Keratinocyte (primary cell): Measurements from ENCODE around the gene WRAP73. TPM values are rescaled to one million over a fixed set of nuclear protein-coding genes. Genes with fewer than 3 reads are reported as not detected.

Experiments used
- DNase-seq: peaks from one replicate; pipeline ENCODE4 v3.0.0-alpha.2; 2011; ENCODE audit warnings: low read depth, missing footprints, low spot score
- FAIRE-seq: peaks from 2 replicates; lab custom pipeline; 2011; peaks lifted over from hg19 to GRCh38; lab: Jason Lieb, UNC
- H2AFZ ChIP-seq: 2 replicates; pipeline ENCODE4 v1.6.0; 2012; ENCODE audit warnings: low read length, control low read depth, inconsistent platforms; ENCODE audit not compliant: control insufficient read depth
- H3K27ac ChIP-seq: 2 replicates; pipeline ENCODE4 v1.5.1; 2011; ENCODE audit warnings: low read length; ENCODE audit not compliant: control insufficient read depth, insufficient read depth
- H3K27me3 ChIP-seq: 3 replicates; pipeline ENCODE4 v1.6.0; 2011; ENCODE audit warnings: low read length; ENCODE audit not compliant: control insufficient read depth, insufficient read depth; ENCODE audit errors: extremely low read depth
- H3K36me3 ChIP-seq, 2 experiments: 2 replicates in 1 of 2; 3 replicates in 1 of 2; pipeline ENCODE4 v1.5.1; 2011; ENCODE audit warnings: low read length in 2 of 2, mild to moderate bottlenecking in 1 of 2; ENCODE audit not compliant: control insufficient read depth in 2 of 2, insufficient read depth in 2 of 2; ENCODE audit errors: extremely low read depth in 1 of 2
- H3K4me1 ChIP-seq: 3 replicates; pipeline ENCODE4 v1.5.1; 2011; ENCODE audit warnings: low read length; ENCODE audit not compliant: control insufficient read depth, insufficient read depth; ENCODE audit errors: extremely low read depth
- H3K4me2 ChIP-seq: 3 replicates; pipeline ENCODE4 v1.6.0; 2011; ENCODE audit warnings: low read depth, low read length; ENCODE audit not compliant: control insufficient read depth, insufficient read depth; ENCODE audit errors: extremely low read depth
- H3K4me3 ChIP-seq, 3 experiments: fragments of 200-600 bp in 1 of 3; sonication (generic) in 1 of 3; 2 replicates in 2 of 3; 3 replicates in 1 of 3; pipeline ENCODE4 v1.5.1; 2011 to 2016; ENCODE audit warnings: low read length in 3 of 3, mild to moderate bottlenecking in 3 of 3, control low read depth in 2 of 3, inconsistent platforms in 1 of 3, low read depth in 1 of 3, mixed read lengths in 1 of 3, mixed run types in 1 of 3, moderate library complexity in 1 of 3; ENCODE audit not compliant: control insufficient read depth in 2 of 3, insufficient read depth in 2 of 3; ENCODE audit errors: extremely low read depth in 1 of 3
- H3K79me2 ChIP-seq: 2 replicates; pipeline ENCODE4 v1.6.0; 2012; ENCODE audit warnings: low read length; ENCODE audit not compliant: control insufficient read depth, insufficient read depth
- H3K9ac ChIP-seq: 3 replicates; pipeline ENCODE4 v1.6.0; 2011; ENCODE audit warnings: low read length; ENCODE audit not compliant: control insufficient read depth, insufficient read depth; ENCODE audit errors: extremely low read depth
- H3K9me1 ChIP-seq: 3 replicates; pipeline ENCODE4 v1.6.0; 2011; ENCODE audit warnings: low read length; ENCODE audit not compliant: control insufficient read depth, insufficient read depth; ENCODE audit errors: extremely low read depth
- H3K9me3 ChIP-seq: 2 replicates; pipeline ENCODE4 v1.5.1; 2012; ENCODE audit warnings: low read depth, low read length; ENCODE audit not compliant: control insufficient read depth
- H4K20me1 ChIP-seq: 3 replicates; pipeline ENCODE4 v1.6.0; 2011; ENCODE audit warnings: low read length; ENCODE audit not compliant: control insufficient read depth, insufficient read depth; ENCODE audit errors: extremely low read depth
- EZH2 ChIP-seq: IDR thresholded peaks from one replicate; pipeline ENCODE4 v1.6.1; 2012; ENCODE audit warnings: inconsistent platforms, mild to moderate bottlenecking, low read length, moderate library complexity
- dilution Hi-C: fragments of 300-500 bp; cut with MboI; formaldehyde crosslinking; loops from one replicate; pipeline ENCODE4 v1.7.0; 2020; ENCODE audit warnings: low sequenced_read_pairs; ENCODE audit not compliant: extremely low pct_ligation_motif_present
- polyA plus RNA-seq, 5 experiments: library from polyadenylated mRNA; depleted of rRNA in 3 of 5; stranded (reverse) in 3 of 5; stranded (forward) in 1 of 5; unstranded in 1 of 5; fragments of >200 nt; gene quantifications; 1 replicate in 1 of 5; 2 replicates in 3 of 5; 3 replicates in 1 of 5; pipeline versions ENCODE4 v1.2.1 to v1.2.3, GENCODE V29; 2011 to 2012; ENCODE audit warnings: missing spikeins in 2 of 5, low read depth in 1 of 5, low replicate concordance in 1 of 5
- TF ChIP-seq, protein P1 (sequence below), 3 experiments: IDR thresholded peaks in 1 of 3; conservative IDR thresholded peaks in 1 of 3; optimal IDR thresholded peaks in 1 of 3; 2 replicates in 2 of 3; 3 replicates in 1 of 3; pipeline versions ENCODE3 to v1.5.1; 2011; ENCODE audit warnings: low read length in 3 of 3, mild to moderate bottlenecking in 3 of 3, moderate library complexity in 2 of 3, control low read depth in 1 of 3, inconsistent platforms in 1 of 3; ENCODE audit not compliant: insufficient read depth in 2 of 3; ENCODE audit errors: extremely low read depth in 1 of 3

The WRAP73 gene
- polyA plus RNA-seq, 1 donor (not counting 4 experiments of a cell fraction or from before 2014, with no cell fraction given): 18.9 TPM

DNA sequence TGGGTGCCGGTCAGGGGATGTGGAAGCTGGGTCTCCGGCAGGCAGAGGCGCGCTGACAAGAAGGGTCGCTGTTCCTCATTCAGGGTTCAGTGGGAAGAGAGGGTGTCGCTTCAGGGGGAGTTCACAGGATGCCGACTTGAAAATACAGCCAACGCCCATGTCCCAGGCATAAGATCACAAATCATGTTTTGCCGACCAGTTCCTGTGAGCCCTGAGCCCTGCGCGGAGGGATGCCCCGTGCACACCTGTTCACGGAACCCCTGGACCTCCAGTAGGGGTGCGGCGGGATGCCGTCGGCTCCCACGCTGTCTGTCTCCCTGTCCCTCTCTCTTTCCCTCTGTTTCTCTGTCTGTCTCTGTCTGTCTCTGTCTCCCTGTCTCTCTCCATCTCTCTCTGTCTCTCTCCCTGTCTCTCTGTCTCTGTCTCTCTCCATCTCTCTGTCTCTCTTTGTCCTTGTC lies 29.2 kb upstream of the WRAP73 start:
- Histone ChIP-seq H3K79me2 (no peaks in the 10 kb centered on the region), H3K36me3 (no peaks in the 10 kb centered on the region), H3K9ac (no peak overlapping the region), H2AFZ (no peak overlapping the region), H4K20me1 (no peaks in the 10 kb centered on the region), H3K9me3 (no peaks in the 10 kb centered on the region), H3K27ac (no peak overlapping the region), H3K4me1 (peaks cover 12% of the 10 kb centered on the region), H3K9me1 (no peaks in the 10 kb centered on the region), H3K4me2 (no peak overlapping the region), H3K27me3 (peaks cover 4% of the 10 kb centered on the region), H3K4me3 (no peak overlapping the region)
- peak; percentile 44 for FAIRE-seq
- DNase-seq: no peak
- dilution Hi-C loops: no loop called here
- TF ChIP-seq, protein P1, sequence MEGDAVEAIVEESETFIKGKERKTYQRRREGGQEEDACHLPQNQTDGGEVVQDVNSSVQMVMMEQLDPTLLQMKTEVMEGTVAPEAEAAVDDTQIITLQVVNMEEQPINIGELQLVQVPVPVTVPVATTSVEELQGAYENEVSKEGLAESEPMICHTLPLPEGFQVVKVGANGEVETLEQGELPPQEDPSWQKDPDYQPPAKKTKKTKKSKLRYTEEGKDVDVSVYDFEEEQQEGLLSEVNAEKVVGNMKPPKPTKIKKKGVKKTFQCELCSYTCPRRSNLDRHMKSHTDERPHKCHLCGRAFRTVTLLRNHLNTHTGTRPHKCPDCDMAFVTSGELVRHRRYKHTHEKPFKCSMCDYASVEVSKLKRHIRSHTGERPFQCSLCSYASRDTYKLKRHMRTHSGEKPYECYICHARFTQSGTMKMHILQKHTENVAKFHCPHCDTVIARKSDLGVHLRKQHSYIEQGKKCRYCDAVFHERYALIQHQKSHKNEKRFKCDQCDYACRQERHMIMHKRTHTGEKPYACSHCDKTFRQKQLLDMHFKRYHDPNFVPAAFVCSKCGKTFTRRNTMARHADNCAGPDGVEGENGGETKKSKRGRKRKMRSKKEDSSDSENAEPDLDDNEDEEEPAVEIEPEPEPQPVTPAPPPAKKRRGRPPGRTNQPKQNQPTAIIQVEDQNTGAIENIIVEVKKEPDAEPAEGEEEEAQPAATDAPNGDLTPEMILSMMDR (optimal IDR thresholded peaks at IDR 0.05 in 1 of 3, IDR thresholded peaks at IDR 0.05 in 1 of 3, conservative IDR thresholded peaks at IDR 0.05 in 1 of 3; ENCODE audit: extremely low read depth in 1 of 3, insufficient read depth in 2 of 3, low read length in 3 of 3): no peak
- no peak for TF ChIP-seq EZH2

- Histone ChIP-seq H3K9ac (no peak overlapping the region), H3K4me2 (no peak overlapping the region), H4K20me1 (no peaks in the 10 kb centered on the region), H3K36me3 (no peaks in the 10 kb centered on the region), H3K27me3 (peaks cover 4% of the 10 kb centered on the region), H3K79me2 (no peaks in the 10 kb centered on the region), H3K9me3 (no peaks in the 10 kb centered on the region), H2AFZ (no peak overlapping the region), H3K27ac (no peak overlapping the region), H3K4me1 (peaks cover 9% of the 10 kb centered on the region), H3K4me3 (no peak overlapping the region), H3K9me1 (no peaks in the 10 kb centered on the region)
- DNase-seq (no peak), FAIRE-seq (no peak)
- dilution Hi-C loops: no loop called here
- TF ChIP-seq, protein P1 (optimal IDR thresholded peaks at IDR 0.05 in 1 of 3, IDR thresholded peaks at IDR 0.05 in 1 of 3, conservative IDR thresholded peaks at IDR 0.05 in 1 of 3; ENCODE audit: extremely low read depth in 1 of 3, insufficient read depth in 2 of 3, low read length in 3 of 3): no peak
- TF ChIP-seq EZH2: no peak
These were observed 28.6 kb upstream of the WRAP73 start for GRCh38 chr1:3678361-3679097.
